Stimulated activated CD8-positive, alpha-beta memory T cell treated with anti-CD3 and anti-CD28 coated beads, Interleukin-15, amount 100 ng/mL, for 1 hour (primary cell): ENCODE measurements around the gene C14orf119.

Experiments used
- DNase-seq: peaks from one replicate; pipeline ENCODE4 v3.0.0-alpha.2; 2020; ENCODE audit warnings: low read depth

C14orf119 gene

GRCh38 chr14:23149745-23150144 is 54.4 kb downstream of the C14orf119 start:
- DNase-seq, result no peak
